ENCODE data around the gene ZFP69.

- TF ChIP-seq, protein P1, sequence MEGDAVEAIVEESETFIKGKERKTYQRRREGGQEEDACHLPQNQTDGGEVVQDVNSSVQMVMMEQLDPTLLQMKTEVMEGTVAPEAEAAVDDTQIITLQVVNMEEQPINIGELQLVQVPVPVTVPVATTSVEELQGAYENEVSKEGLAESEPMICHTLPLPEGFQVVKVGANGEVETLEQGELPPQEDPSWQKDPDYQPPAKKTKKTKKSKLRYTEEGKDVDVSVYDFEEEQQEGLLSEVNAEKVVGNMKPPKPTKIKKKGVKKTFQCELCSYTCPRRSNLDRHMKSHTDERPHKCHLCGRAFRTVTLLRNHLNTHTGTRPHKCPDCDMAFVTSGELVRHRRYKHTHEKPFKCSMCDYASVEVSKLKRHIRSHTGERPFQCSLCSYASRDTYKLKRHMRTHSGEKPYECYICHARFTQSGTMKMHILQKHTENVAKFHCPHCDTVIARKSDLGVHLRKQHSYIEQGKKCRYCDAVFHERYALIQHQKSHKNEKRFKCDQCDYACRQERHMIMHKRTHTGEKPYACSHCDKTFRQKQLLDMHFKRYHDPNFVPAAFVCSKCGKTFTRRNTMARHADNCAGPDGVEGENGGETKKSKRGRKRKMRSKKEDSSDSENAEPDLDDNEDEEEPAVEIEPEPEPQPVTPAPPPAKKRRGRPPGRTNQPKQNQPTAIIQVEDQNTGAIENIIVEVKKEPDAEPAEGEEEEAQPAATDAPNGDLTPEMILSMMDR (IDR thresholded peaks at IDR 0.05 in 4 of 5, conservative IDR thresholded peaks at IDR 0.05 in 1 of 5): no peak
- TF ChIP-seq POLR2A (IDR thresholded peaks at IDR 0.05): no peak
Measured at GRCh38 chr1:40539338-40539737, 62.2 kb downstream of the ZFP69 start.

All from gastrocnemius medialis (tissue), 4 donors.